Hematopoietic multipotent progenitor cell treated with erythropoietin and hydrocortisone succinate and interleukin-3 and kit ligand, for 8 days (in vitro differentiated cells): Measurements from ENCODE around the gene AKR1C4.
"Not testable (repeated sequence)": the region's sequence is repeated elsewhere in the genome, so short reads cannot be mapped to it uniquely, and the experiment has no call there.

Source experiments
- DNase-seq: peaks from one replicate; pipeline ENCODE4 v3.0.0-alpha.2; 2015

The AKR1C4 gene

DNA sequence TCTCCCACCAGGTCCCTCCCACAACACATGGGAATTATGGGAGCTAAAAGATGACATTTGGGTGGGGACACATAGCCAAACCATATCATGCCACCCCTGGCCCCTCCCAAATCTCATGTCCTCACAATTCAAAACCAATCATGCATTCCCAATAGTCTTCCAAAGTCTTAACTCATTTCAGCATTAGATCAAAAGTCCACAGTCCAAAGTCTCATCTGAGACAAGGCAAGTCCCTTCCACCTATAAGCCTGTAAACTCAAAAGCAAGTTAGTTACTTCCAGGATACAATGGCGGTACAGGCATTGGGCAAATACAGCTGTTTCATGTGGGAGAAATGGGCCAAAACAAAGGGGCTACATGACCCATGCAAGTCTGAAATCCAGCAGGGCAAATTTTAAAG is 13.1 kb downstream of the AKR1C4 start:
- DNase-seq: not testable (repeated sequence)

DNA sequence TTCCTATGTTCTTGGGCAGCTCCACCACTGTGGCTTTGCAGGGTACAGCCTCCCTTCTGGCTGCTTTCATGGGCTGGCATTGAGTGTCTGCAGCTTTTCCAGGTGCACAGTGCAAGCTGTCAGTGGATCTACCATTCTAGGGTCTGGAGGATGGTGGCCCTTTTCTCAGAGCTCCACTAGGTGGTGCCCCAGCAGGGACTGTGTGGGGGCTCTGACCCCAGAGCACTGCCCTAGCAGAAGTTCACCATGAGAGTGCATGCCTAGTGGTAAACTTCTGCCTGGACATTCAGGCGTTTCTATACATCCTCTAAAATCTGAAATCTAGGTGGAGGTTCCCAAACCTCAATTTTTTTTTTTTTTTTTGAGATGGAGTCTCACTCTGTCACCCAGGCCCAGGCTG is 13.6 kb downstream of the AKR1C4 start:
- DNase-seq: peak; percentile 9

GRCh38 chr10:5211696-5212536 is 15.3 kb downstream of the AKR1C4 start:
- DNase-seq: no peak

GRCh38 chr10:5216801-5217200 is 20.2 kb downstream of the AKR1C4 start:
- DNase-seq: no peak

DNA sequence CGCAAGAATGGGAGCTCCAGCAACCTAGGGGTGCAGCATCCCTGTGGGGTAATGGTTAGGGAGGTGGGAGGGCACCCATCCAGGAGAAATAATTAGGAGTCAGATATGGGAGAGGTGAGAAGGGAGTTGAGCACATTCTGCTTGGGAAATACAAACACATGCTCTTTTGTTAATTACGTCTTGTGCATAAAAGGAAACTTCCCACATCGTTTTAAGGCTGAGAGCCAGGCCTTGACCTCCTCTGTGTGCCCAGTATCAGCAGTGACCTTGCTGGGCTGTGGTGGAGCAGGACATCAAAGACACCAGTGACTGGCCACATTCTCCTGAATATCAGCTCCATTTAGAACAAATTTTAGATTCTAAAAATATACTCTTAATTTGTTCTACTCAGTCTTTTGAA is 22.6 kb downstream of the AKR1C4 start:
- DNase-seq: no peak

DNA sequence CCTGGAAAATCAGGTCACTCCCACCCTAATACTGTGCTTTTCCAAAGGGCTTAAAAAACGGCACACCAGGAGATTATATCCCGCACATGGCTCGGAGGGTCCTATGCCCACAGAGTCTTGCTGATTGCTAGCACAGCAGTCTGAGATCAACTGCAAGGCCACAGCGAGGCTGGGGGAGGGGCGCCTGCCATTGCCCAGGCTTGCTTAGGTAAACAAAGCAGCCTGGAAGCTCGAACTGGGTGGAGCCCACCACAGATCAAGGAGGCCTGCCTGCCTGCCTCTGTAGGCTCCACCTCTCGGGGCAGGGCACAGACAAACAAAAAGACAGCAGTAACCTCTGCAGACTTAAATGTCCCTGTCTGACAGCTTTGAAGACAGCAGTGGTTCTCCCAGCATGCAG is 26.3 kb downstream of the AKR1C4 start:
- DNase-seq: not testable (repeated sequence)

GRCh38 chr10:5229019-5229418 is 32.4 kb downstream of the AKR1C4 start:
- no peak for DNase-seq

DNA sequence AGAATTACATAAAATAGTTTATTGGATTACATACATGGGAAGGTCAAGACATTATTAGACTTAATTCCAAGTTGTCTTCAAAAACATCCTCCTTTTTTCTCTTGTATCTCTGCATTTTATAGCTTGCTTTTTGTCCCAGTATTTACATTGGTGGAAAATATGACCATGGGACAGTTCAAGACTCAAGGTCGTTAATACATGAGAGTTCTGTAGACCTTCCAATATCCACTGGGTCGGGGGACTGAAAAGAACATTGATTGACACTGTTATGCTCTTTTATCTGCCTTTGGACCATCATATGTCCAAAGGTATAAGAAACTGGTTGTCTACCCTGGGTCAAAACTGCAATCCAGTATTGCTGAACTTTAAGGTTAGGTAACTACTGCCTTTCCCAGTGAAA is 36.7 kb downstream of the AKR1C4 start:
- DNase-seq: no peak

GRCh38 chr10:5234106-5234860 is 37.6 kb downstream of the AKR1C4 start:
- DNase-seq: peak; percentile 27

GRCh38 chr10:5237541-5237940 is 40.9 kb downstream of the AKR1C4 start:
- not testable (repeated sequence) for DNase-seq

GRCh38 chr10:5242585-5242984 is 45.9 kb downstream of the AKR1C4 start:
- no peak for DNase-seq

DNA sequence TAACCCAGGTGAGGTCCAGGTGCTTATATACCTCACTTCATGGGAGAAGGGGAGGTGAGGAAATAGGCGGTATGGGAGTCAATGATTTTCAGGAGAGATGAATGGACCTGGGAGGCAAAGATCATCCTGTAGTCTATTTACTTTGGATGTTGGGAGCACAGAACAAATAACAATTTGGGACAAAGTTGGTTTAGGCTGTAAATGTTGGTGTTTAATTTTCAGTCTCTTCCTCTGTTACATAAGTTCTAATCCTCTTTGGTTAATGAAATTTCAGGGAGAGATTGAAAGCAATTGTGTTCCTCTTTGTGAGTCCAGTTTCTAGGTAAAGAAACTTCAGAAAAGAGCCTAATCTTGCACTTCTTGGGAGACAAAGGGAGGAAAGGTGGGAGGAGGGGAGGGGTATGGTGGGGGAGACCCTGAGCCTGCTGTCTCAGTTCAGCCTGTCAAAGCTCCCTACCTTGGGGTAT is 46.9 kb downstream of the AKR1C4 start:
- DNase-seq: no peak

DNA sequence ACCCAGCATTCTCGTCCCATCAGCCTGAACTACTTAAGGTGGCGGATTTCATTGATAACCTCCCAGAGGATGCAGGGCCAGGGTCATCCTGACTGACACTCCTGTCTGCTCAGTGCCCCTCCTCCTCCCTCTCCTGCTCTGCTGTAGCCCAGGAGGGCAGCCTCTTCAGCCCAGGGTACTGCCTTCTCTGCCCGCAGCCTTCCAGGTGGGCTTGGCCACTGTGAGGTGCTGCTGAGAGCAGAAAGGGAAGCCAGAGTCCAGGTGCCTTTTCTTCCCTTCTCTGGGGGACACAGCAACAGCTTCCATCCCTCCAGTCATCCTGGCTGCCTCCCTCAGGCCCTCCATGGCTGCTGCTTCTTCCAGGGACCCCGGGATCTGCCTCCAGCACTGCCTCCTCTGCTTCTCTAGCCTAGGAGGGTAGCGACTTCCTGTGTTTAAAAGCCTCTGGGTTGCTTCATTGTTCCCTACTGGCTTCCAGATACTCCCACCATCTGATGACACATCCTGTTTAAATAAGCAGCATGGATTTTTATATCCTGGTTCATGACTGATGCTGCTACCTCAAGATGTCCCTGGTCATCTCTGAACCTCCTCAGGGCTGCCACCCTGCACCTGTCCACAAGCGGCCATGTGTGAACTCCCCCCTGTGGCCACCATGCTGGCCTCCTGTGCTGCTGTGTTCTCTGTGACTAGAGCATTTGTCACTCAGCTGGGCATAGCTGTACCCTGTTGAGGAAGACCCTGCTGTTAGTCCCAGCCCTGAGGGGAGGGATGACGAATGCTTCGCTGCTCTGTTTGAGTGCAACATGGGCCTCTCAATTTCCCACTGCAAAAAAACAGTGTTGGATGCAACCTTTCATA is 55.8 kb downstream of the AKR1C4 start:
- DNase-seq: no peak

GRCh38 chr10:5254488-5254887 is 57.9 kb downstream of the AKR1C4 start:
- DNase-seq: no peak

DNA sequence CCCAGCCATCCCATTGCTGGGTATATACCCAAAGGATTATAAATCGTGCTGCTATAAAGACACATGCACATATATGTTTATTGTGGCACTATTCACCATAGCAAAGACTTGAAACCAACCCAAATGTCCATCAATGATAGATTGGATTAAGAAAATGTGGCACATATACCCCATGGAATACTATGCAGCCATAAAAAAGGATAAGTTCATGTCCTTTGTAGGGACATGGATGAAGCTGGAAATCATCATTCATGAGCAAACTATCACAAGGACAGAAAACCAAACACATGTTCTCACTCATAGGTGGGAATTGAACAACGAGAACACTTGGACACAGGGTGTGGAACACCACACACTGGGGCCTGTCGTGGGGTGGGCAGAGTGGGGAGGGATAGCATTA is 61.1 kb downstream of the AKR1C4 start:
- DNase-seq: not testable (repeated sequence)

GRCh38 chr10:5259132-5259951 is 62.7 kb downstream of the AKR1C4 start:
- DNase-seq: no peak

DNA sequence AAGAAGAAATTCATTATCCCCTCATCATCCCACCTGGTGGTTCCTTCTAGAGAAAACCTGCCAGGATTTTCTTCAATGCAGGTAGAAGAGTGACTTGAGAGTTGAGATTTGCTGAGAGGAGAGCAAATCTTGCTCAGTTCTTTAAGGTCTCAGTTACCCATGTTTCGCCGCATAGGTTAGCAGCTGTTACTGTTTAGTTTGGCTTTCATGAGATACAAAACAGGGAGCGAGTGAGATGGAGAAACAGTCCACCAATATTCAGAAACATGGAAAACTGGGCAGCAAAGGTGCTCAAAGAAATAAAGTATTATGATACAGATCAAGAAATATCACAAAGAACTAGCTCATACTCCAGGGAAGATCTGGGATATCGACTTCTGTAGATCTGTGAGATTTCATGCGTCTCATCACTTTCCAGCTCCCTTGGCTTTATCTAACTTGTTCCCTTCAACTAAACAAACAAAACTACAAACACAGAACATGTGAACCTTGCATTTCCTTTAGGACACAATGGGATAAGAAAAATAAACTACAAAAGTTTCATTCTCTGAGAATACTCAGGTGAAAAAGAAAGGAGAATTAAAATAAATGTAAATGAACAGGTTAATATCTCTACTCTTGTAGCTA is 63.4 kb downstream of the AKR1C4 start:
- DNase-seq: no peak

GRCh38 chr10:5260828-5261227 is 64.2 kb downstream of the AKR1C4 start:
- no peak for DNase-seq

DNA sequence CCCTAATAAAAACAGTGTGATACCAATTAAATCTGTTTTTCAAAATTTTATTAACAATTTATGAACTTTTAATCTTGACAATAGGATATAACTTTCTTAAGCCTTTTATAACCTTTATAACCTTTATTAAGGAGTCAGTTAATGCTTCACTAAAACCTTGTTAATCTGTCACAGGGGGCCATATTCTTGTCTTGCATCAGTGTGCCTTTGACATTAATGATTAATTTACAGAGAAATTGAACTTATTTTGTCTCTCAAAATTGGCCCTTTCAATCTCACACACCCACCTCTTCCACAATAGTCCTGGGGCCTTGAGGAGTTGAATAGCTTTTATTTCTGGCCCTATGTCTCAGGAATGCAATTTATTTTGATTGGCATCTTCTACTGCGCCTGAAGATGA is 68.5 kb downstream of the AKR1C4 start:
- no peak for DNase-seq

GRCh38 chr10:5266351-5266750 is 69.7 kb downstream of the AKR1C4 start:
- peak; percentile 77 for DNase-seq

- no peak for DNase-seq
These were observed 70.2 kb downstream of the AKR1C4 start for GRCh38 chr10:5266804-5267203.

DNA sequence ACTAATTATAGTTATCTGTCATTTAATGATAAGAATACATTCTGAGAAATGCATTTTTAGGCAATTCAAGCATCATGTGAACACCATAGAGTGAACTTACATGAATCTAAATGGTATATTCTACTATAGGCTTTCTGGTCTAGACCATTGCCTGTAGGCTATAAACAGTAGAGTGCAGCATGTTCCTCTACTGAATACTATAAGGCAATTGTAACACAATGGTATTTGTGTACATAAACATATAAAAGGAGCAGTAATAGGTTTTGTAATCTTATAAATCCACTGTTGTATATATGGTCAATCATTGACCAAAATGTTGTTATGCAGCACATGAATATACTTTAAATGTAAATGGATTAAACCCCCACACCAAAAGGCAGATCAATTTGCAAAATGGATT is 71.6 kb downstream of the AKR1C4 start:
- no peak for DNase-seq
